Measurements from ENCODE around the gene IL17RC.

DNA sequence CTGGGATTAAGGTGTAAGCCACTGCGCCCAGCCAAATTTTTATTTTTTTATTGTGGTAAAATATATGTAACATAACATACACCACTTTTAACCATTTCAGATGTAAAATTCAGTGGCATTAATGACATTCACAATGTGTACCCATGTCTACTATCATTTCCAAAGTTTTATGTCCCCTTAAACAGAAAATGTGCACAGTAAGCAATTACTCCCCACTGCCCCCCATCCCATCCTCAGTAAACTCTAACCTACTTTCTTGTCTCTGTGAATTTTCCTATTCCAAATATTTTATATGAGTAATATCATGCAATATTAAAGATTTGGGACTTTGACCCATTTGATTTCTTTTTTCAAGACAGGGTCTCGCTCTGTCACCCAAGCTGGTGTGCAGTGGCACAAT, 49.9 kb downstream of the IL17RC start:
- TF ChIP-seq, protein P1, sequence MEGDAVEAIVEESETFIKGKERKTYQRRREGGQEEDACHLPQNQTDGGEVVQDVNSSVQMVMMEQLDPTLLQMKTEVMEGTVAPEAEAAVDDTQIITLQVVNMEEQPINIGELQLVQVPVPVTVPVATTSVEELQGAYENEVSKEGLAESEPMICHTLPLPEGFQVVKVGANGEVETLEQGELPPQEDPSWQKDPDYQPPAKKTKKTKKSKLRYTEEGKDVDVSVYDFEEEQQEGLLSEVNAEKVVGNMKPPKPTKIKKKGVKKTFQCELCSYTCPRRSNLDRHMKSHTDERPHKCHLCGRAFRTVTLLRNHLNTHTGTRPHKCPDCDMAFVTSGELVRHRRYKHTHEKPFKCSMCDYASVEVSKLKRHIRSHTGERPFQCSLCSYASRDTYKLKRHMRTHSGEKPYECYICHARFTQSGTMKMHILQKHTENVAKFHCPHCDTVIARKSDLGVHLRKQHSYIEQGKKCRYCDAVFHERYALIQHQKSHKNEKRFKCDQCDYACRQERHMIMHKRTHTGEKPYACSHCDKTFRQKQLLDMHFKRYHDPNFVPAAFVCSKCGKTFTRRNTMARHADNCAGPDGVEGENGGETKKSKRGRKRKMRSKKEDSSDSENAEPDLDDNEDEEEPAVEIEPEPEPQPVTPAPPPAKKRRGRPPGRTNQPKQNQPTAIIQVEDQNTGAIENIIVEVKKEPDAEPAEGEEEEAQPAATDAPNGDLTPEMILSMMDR (IDR thresholded peaks at IDR 0.05; ENCODE audit: low read depth, low read length): no peak
- no peak for TF ChIP-seq EZH2phosphoT487 (IDR thresholded peaks at IDR 0.05; ENCODE audit: low read depth)
